H9 (cell line): ENCODE measurements around the gene PXK. TPM values are rescaled to one million over a fixed set of nuclear protein-coding genes. Genes with fewer than 3 reads are reported as not detected.

Experiments used
- DNase-seq: peaks from one replicate; pipeline ENCODE4 v3.0.0-alpha.2; 2017
- H2AFZ ChIP-seq: one replicate; pipeline ENCODE4 v1.6.1; 2013; ENCODE audit warnings: mild to moderate bottlenecking, low read length, control low read depth, moderate library complexity
- H2AK5ac ChIP-seq: 2 replicates; pipeline ENCODE4 v1.6.1; 2013; ENCODE audit warnings: low read length, control low read depth, mixed read lengths; ENCODE audit not compliant: insufficient read length
- H2BK120ac ChIP-seq: one replicate; pipeline ENCODE4 v1.6.1; 2013; ENCODE audit warnings: low read depth, mild to moderate bottlenecking, low read length, control low read depth, inconsistent platforms; ENCODE audit not compliant: poor library complexity, severe bottlenecking
- H2BK12ac ChIP-seq: 2 replicates; pipeline ENCODE4 v1.6.1; 2013; ENCODE audit warnings: low read length, control low read depth, mixed read lengths, low read depth; ENCODE audit not compliant: insufficient read length
- H2BK15ac ChIP-seq: 2 replicates; pipeline ENCODE4 v1.6.1; 2013; ENCODE audit warnings: low read depth, low read length, control low read depth
- H2BK20ac ChIP-seq: one replicate; pipeline ENCODE4 v1.6.1; 2013; ENCODE audit warnings: low read depth, mild to moderate bottlenecking, low read length, control low read depth, inconsistent platforms; ENCODE audit not compliant: poor library complexity, severe bottlenecking
- H2BK5ac ChIP-seq: 2 replicates; pipeline ENCODE4 v1.6.1; 2013; ENCODE audit warnings: low read length, control low read depth, mixed read lengths; ENCODE audit not compliant: insufficient read length
- H3K14ac ChIP-seq: 2 replicates; pipeline ENCODE4 v1.6.1; 2013; ENCODE audit warnings: low read length, control low read depth; ENCODE audit not compliant: insufficient read depth
- H3K18ac ChIP-seq: 2 replicates; pipeline ENCODE4 v1.6.1; 2013; ENCODE audit warnings: low read depth, mild to moderate bottlenecking, mixed read lengths, low read length, control low read depth; ENCODE audit not compliant: insufficient read length
- H3K23ac ChIP-seq: 2 replicates; pipeline ENCODE4 v1.6.1; 2013; ENCODE audit warnings: low read length, control low read depth, mixed read lengths, low read depth; ENCODE audit not compliant: insufficient read length
- H3K23me2 ChIP-seq: 2 replicates; pipeline ENCODE4 v1.6.1; 2013; ENCODE audit warnings: low read depth, mild to moderate bottlenecking, mixed read lengths, low read length, control low read depth; ENCODE audit not compliant: insufficient read length, poor library complexity, severe bottlenecking
- H3K27ac ChIP-seq: 2 replicates; pipeline ENCODE4 v1.5.1; 2013; ENCODE audit warnings: low read length, control low read depth, mixed read lengths, low read depth; ENCODE audit not compliant: insufficient read length
- H3K27me3 ChIP-seq: 2 replicates; pipeline ENCODE4 v1.6.1; 2013; ENCODE audit warnings: low read length, control low read depth, inconsistent platforms; ENCODE audit not compliant: insufficient read depth
- H3K4ac ChIP-seq: 2 replicates; pipeline ENCODE4 v1.6.1; 2013; ENCODE audit warnings: low read depth, mild to moderate bottlenecking, control low read depth, inconsistent platforms, low read length, moderate library complexity
- H3K4me1 ChIP-seq: 2 replicates; pipeline ENCODE4 v1.6.1; 2013; ENCODE audit warnings: low read length, control low read depth, inconsistent platforms; ENCODE audit not compliant: insufficient read depth
- H3K4me2 ChIP-seq: 2 replicates; pipeline ENCODE4 v1.6.1; 2013; ENCODE audit warnings: low read length, control low read depth, mixed read lengths; ENCODE audit not compliant: insufficient read length, insufficient read depth
- H3K56ac ChIP-seq: 2 replicates; pipeline ENCODE4 v1.6.1; 2013; ENCODE audit warnings: low read depth, mild to moderate bottlenecking, mixed read lengths, low read length, control low read depth; ENCODE audit not compliant: insufficient read length
- H3K79me1 ChIP-seq: 2 replicates; pipeline ENCODE4 v1.6.1; 2013; ENCODE audit warnings: low read depth, mild to moderate bottlenecking, moderate library complexity, low read length, control low read depth, inconsistent platforms; ENCODE audit not compliant: insufficient read depth, poor library complexity, severe bottlenecking
- H3K79me2 ChIP-seq: 2 replicates; pipeline ENCODE4 v1.6.1; 2013; ENCODE audit warnings: low read length, control low read depth, inconsistent platforms; ENCODE audit not compliant: insufficient read depth
- H3K9ac ChIP-seq: 2 replicates; pipeline ENCODE4 v1.6.1; 2013; ENCODE audit warnings: low read length, control low read depth, mixed read lengths; ENCODE audit not compliant: insufficient read length; ENCODE audit errors: extremely low read depth
- H3K9me3 ChIP-seq: one replicate; pipeline ENCODE4 v1.6.1; 2013; ENCODE audit warnings: low read depth, low read length, inconsistent platforms; ENCODE audit not compliant: control insufficient read depth
- H3T11ph ChIP-seq: one replicate; pipeline ENCODE4 v1.6.1; 2013; ENCODE audit warnings: mild to moderate bottlenecking, low read length, control low read depth, inconsistent platforms
- H4K20me1 ChIP-seq: one replicate; pipeline ENCODE4 v1.6.1; 2013; ENCODE audit not compliant: control insufficient read depth, insufficient read length, insufficient read depth
- H4K5ac ChIP-seq: 2 replicates; pipeline ENCODE4 v1.6.1; 2013; ENCODE audit warnings: low read depth, mild to moderate bottlenecking, mixed read lengths, low read length, control low read depth; ENCODE audit not compliant: insufficient read length
- H4K8ac ChIP-seq: replicated peaks from 2 replicates; pipeline ENCODE4 v1.6.1; 2013; ENCODE audit warnings: low read length, control low read depth, mixed read lengths, low read depth; ENCODE audit not compliant: insufficient read length
- H4K91ac ChIP-seq: 2 replicates; pipeline ENCODE4 v1.6.1; 2013; ENCODE audit warnings: low read depth, mild to moderate bottlenecking, moderate library complexity, mixed read lengths, low read length, control low read depth; ENCODE audit not compliant: insufficient read length
- H3K27ac Mint-ChIP-seq, 3 experiments: 2 replicates in 2 of 3; 3 replicates in 1 of 3; pipeline ENCODE4 v1.8.0; 2020 to 2021; ENCODE audit warnings: mixed read lengths in 3 of 3, mild to moderate bottlenecking in 1 of 3, moderate library complexity in 1 of 3
- H3K27me3 Mint-ChIP-seq: 2 replicates; pipeline ENCODE4 v1.8.0; 2021; ENCODE audit warnings: low read depth, mild to moderate bottlenecking, moderate library complexity, mixed read lengths
- H3K36me3 Mint-ChIP-seq, 3 experiments: 2 replicates in 2 of 3; 3 replicates in 1 of 3; pipeline ENCODE4 v1.8.0; 2020 to 2021; ENCODE audit warnings: low read depth in 3 of 3, mixed read lengths in 3 of 3; ENCODE audit not compliant: insufficient read depth in 1 of 3
- H3K4me1 Mint-ChIP-seq, 2 experiments: 2 replicates each; pipeline ENCODE4 v1.8.0; 2020; ENCODE audit warnings: mixed read lengths in 2 of 2
- H3K4me3 Mint-ChIP-seq, 2 experiments: 2 replicates in 1 of 2; 3 replicates in 1 of 2; pipeline ENCODE4 v1.8.0; 2020 to 2021; ENCODE audit warnings: mild to moderate bottlenecking in 2 of 2, mixed read lengths in 2 of 2, moderate library complexity in 1 of 2
- H3K9me3 Mint-ChIP-seq, 2 experiments: 2 replicates in 1 of 2; 3 replicates in 1 of 2; pipeline ENCODE4 v1.8.0; 2020; ENCODE audit warnings: mild to moderate bottlenecking in 2 of 2, mixed read lengths in 2 of 2, moderate library complexity in 1 of 2
- CTCF ChIP-seq: fragments of 200-600 bp; sonication (generic); conservative IDR thresholded peaks from 3 replicates; pipeline ENCODE4 v1.8.0; 2021; ENCODE audit warnings: antibody characterized with exemption, mild to moderate bottlenecking
- WGBS: extraction: QIAGEN DNeasy Blood & Tissue Kit; methylation state at CpG from one replicate; pipeline ENCODE4 v1.1.7; 2013; ENCODE audit warnings: missing lambda C conversion rate, low lambda C conversion rate, mixed read lengths; ENCODE audit not compliant: insufficient read length; ENCODE audit errors: extremely low coverage; 5-methylcytosine and 5-hydroxymethylcytosine counted together
- total RNA-seq: library from RNA; stranded (reverse); gene quantifications from 2 replicates; pipeline ENCODE4 v1.2.1, GENCODE V29; 2021

The PXK gene
- total RNA-seq, 1 experiment from 2014 or later: 3.3 TPM

- no peak overlapping the region for H2BK120ac ChIP-seq
Measured at GRCh38 chr3:58452176-58452575, 119.5 kb downstream of the PXK start.

More at GRCh38 chr3:58452176-58452575, 119.5 kb downstream of the PXK start:
- H2BK12ac ChIP-seq: no peak overlapping the region
- no peaks in the 10 kb centered on the region for H3K79me1 ChIP-seq
- H3K27ac Mint-ChIP-seq: no peak overlapping the region
- H3K27me3 Mint-ChIP-seq: no peaks in the 10 kb centered on the region
- H3K9me3 ChIP-seq: no peaks in the 10 kb centered on the region
- H3K4me1 ChIP-seq: no peaks in the 10 kb centered on the region
- H3K18ac ChIP-seq: no peak overlapping the region
- no peak overlapping the region for H3K27ac ChIP-seq
- H2BK20ac ChIP-seq: no peak overlapping the region
- DNase-seq: no peak
- no peak overlapping the region for H3K4me2 ChIP-seq
- H2AK5ac ChIP-seq: no peak overlapping the region
- no peak overlapping the region for H3K23ac ChIP-seq
- H3K56ac ChIP-seq: no peak overlapping the region
- WGBS: no CpG with 5 or more reads among the region's 1 CpG
- H3K4ac ChIP-seq: no peak overlapping the region
- H4K8ac ChIP-seq: no peak overlapping the region
- no peak overlapping the region for H3T11ph ChIP-seq
- H3K4me1 Mint-ChIP-seq: peaks cover 0 to 3% of the 10 kb centered on the region in 2 experiments; a peak in 2 of 4 replicates
- H4K20me1 ChIP-seq: no peaks in the 10 kb centered on the region
- no peak overlapping the region for H2BK5ac ChIP-seq
- no peak overlapping the region for H3K14ac ChIP-seq
- H2AFZ ChIP-seq: no peak overlapping the region
- H3K4me3 Mint-ChIP-seq: no peak overlapping the region
- peaks cover 24 to 34% of the 10 kb centered on the region in 2 experiments for H3K9me3 Mint-ChIP-seq
- no peak overlapping the region for H3K9ac ChIP-seq
- H3K79me2 ChIP-seq: no peaks in the 10 kb centered on the region
- H2BK15ac ChIP-seq: no peak overlapping the region
- H4K91ac ChIP-seq: no peak overlapping the region
- H3K36me3 Mint-ChIP-seq: peaks cover 8 to 29% (median 10%) of the 10 kb centered on the region in 3 experiments
- no peaks in the 10 kb centered on the region for H3K23me2 ChIP-seq
- no peak overlapping the region for H4K5ac ChIP-seq
- no peak for TF ChIP-seq CTCF
- H3K27me3 ChIP-seq: no peaks in the 10 kb centered on the region
